ENCODE data around the gene GSG1L2.

DNA sequence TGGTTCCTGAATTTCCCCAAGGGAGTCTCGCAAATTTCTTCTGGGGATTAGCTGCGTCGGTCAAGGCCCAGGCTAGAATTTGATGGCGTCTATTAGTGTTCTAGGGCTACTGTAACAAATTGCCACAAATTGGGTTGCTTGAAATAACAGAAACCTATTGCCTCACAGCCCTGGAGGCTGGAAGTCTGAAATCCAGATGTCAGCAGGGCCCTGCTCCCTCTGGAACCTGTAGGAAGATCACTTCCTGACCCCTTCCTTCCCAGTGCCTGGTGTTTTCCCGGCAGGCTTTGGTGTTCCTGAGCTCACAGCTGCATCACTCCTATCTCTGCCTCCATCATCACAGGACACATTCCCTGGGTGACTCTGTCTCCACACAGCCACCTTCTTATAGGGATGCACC is 54.9 kb downstream of the GSG1L2 start:
- no peak for TF ChIP-seq TOX (CRISPR knock-in tag; IDR thresholded peaks at IDR 0.05; ENCODE audit: borderline replicate concordance)
- TF ChIP-seq ZNF70 (CRISPR knock-in tag; IDR thresholded peaks at IDR 0.05), result no peak
- no peak for TF ChIP-seq SNAI2 (CRISPR knock-in tag; IDR thresholded peaks at IDR 0.05)
- TF ChIP-seq PPARA (CRISPR knock-in tag; IDR thresholded peaks at IDR 0.05; ENCODE audit: borderline replicate concordance), result no peak
- TF ChIP-seq ZNF8 (CRISPR knock-in tag; IDR thresholded peaks at IDR 0.05), result no peak
- TF ChIP-seq ESRRG (CRISPR knock-in tag; IDR thresholded peaks at IDR 0.05), result no peak
- TF ChIP-seq, protein P1, sequence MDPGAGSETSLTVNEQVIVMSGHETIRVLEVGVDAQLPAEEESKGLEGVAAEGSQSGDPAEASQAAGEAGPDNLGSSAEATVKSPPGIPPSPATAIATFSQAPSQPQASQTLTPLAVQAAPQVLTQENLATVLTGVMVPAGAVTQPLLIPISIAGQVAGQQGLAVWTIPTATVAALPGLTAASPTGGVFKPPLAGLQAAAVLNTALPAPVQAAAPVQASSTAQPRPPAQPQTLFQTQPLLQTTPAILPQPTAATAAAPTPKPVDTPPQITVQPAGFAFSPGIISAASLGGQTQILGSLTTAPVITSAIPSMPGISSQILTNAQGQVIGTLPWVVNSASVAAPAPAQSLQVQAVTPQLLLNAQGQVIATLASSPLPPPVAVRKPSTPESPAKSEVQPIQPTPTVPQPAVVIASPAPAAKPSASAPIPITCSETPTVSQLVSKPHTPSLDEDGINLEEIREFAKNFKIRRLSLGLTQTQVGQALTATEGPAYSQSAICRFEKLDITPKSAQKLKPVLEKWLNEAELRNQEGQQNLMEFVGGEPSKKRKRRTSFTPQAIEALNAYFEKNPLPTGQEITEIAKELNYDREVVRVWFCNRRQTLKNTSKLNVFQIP (CRISPR knock-in tag; IDR thresholded peaks at IDR 0.05; ENCODE audit: borderline replicate concordance, low read depth), result no peak
- TF ChIP-seq ZFP3 (CRISPR knock-in tag; IDR thresholded peaks at IDR 0.05), result no peak
- TF ChIP-seq, protein P2, sequence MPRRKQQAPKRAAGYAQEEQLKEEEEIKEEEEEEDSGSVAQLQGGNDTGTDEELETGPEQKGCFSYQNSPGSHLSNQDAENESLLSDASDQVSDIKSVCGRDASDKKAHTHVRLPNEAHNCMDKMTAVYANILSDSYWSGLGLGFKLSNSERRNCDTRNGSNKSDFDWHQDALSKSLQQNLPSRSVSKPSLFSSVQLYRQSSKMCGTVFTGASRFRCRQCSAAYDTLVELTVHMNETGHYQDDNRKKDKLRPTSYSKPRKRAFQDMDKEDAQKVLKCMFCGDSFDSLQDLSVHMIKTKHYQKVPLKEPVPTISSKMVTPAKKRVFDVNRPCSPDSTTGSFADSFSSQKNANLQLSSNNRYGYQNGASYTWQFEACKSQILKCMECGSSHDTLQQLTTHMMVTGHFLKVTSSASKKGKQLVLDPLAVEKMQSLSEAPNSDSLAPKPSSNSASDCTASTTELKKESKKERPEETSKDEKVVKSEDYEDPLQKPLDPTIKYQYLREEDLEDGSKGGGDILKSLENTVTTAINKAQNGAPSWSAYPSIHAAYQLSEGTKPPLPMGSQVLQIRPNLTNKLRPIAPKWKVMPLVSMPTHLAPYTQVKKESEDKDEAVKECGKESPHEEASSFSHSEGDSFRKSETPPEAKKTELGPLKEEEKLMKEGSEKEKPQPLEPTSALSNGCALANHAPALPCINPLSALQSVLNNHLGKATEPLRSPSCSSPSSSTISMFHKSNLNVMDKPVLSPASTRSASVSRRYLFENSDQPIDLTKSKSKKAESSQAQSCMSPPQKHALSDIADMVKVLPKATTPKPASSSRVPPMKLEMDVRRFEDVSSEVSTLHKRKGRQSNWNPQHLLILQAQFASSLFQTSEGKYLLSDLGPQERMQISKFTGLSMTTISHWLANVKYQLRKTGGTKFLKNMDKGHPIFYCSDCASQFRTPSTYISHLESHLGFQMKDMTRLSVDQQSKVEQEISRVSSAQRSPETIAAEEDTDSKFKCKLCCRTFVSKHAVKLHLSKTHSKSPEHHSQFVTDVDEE (CRISPR knock-in tag; IDR thresholded peaks at IDR 0.05), result no peak
- TF ChIP-seq ZFP30 (CRISPR knock-in tag; IDR thresholded peaks at IDR 0.05), result no peak

Measured in SK-N-SH treated with all-trans-retinoic acid at 6 μM for 48 hours (cell line).